NCI-H1417 (cell line): ENCODE results near the gene COL5A1.
A peak's percentile ranks its signal among the peaks of the same experiment; 100 is the strongest.

ENCODE experiments used
- DNase-seq, 3 experiments: peaks; one replicate each; lab custom pipeline; 2025; lab: John Stamatoyannopoulos, UW

The COL5A1 gene

DNA sequence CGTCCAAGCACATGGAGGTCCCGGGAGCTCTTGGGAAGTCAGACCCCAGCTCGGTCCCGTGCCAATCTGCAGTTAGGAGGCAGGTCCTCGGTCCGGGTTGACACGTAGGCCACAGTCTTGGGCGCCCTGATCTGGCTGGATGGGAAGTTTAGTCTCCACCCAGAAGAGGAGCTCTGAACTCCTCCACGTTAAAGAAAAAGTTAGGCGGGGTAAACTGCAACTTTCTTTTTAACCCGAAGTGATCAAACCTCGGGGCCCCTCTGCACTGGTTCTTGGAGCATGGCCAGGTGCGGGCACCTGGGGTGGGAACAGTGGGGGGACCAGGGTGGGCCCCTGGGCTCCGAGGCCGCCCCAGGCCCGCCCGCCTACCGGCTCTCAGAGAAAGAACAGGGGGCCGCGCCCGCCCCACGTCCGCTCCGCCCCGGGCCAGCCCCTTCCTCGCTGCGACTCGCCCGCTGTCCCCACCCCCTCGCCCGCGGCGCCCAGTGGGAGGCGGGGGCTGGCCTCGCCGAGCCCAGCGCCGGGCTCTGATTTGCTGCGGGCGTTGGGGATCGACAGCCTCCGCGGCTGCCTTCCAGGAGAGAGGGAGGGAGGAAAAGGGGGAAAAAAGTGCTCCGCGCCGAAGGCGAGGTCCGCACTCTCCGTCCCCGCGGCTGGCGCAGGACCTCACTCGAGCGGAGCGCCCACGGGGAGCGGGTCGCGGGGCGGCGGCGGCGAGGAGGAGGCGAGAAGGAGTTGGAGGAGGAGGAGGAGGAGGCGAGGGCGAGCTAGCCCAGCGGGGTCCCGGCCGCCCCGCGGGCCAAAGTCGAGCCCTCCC, at the start of gene COL5A1:
Gene COL5A1, plus strand, starts transcription at position 631 of the 817 bp plus-strand sequence. CDS start 385 bp downstream, outside the sequence.
- no peak for DNase-seq

DNA sequence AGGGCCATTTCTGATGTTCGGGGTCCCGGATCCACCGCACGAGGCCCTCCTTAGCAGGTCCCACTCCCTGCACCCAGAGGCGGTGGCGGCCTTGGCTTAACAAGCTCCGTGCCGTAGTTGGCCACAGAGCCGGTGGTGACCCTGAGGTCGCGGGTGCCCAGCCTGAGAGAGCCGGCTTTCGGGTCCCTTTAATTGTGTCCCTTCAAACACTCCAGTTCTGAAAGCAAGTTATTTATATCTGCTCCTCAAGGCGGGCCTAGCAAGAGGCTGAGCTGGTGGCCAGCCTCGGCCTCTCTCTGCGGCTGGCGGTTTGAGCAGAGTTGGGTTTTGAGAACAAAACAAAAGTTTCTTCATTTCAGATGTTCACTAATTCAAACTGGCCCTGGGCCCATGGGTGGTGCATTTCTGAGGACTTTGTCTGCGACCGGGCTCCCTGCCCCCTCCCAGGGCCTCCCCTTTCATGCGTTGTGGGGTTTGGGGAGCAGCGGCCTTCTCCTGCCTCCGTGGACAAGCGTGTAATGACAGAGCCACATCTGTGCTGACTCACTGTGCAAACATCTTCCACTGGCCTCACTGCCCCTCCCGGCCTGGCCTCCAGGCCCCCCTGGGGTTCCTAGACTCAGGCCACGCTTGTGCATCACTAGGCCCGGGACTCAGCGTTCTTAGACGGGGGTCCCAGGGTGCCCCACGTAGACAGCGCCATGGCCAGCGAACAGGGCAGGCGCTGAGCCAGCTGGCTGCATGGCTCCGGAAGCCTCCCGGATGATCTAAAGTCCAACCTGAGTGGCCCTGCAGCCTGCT, 49.4 kb upstream of the COL5A1 start:
- DNase-seq: no peak

DNA sequence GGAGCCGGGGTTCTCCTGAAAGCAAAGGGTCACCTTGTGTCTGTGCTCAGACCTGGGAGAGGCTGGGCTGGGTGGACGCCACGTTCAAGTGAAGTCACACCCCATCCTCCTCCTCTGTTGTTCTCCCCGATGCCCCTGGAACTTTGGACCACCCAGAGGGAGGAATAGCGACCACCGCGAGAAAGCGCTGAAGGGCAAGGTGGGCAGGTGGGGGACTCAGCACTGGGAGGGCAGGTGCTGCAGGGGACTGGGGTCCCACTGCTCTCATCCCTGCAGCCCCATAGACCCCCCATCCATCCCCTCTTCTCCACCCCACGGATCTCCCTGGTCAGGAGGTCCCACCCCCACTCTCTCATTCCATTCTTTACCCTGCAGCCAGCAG, 48.8 kb upstream of the COL5A1 start:
- DNase-seq: no peak

DNA sequence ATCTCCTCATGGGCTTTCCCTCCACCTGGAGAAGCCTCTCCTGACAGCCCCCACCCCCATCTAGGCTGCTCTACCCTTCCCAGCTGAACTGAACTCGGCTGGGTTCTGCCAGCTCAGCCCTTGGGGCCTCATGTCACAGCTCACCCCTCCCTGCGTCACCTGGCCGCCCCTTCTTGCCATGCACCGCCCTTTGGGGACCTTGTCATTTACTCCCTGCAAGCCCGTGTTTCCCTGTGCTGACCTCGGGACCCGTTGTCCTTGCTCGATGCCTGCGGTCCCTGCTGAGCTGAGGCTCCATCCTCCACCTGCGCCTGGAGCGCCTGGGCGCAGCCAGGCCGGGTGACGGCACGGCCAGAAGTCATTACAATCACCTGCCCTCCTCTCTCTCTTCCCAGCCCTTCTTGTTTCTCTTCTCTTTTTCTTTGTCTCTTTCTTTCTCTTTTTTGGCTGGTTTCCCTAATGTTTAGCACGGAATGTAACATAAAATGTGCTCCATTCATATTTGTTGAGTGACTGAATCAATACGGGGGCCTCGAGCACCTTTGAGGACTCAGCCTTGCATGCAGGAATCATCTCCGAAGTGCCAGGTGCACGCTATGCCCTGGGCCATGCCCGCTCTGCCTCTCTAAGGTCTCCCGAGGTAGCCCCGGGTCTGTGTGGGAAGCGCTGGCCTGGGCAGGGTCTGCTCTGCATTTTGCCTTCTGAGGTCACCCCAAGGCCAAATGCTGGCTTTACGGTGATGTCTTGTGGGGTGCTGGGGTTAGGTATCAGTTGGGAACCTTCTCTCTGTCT, 48.1 kb upstream of the COL5A1 start:
- no peak for DNase-seq

DNA sequence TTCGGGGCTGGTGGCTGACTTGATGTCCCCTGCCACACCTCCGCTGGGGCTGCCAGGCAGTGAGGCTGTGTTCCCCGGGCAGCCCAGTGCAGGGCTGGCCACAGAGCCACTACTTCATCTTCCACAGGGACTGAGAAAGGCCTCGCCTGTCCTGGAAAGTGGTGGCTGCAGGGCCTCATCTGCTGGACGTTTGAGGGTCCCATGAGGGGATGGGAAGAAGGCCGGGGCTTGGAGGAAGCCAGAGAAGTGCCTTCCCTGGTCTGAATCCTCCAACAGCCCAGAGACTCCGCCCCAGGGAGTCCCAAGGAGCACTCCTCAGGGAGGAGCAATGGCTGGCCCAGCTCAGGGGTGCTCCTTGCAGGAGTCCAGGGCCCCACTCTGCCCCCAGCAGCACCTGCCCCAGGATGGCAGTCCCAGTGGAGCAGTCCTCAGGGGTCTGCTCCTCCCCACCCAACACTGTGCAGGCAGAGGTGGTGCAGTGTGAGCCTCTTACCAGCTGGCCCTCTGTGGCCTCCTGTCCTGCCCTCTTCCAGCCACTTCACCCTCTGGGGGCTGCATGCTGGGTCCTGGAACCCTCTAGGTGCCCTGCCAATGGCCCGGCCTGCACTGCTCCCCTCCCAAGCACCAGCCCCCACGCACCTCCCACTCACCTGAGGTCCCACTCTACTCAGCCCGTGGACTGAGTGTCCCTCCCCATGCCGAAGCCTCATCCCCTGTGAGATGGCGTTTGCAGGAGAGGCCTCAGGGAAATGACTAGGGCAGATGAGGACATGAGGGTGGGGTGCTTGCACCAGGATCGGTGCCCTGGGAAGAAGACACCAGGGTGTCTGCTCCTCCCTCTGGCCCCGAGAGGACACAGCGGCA, 47.3 kb upstream of the COL5A1 start:
- DNase-seq: no peak

DNA sequence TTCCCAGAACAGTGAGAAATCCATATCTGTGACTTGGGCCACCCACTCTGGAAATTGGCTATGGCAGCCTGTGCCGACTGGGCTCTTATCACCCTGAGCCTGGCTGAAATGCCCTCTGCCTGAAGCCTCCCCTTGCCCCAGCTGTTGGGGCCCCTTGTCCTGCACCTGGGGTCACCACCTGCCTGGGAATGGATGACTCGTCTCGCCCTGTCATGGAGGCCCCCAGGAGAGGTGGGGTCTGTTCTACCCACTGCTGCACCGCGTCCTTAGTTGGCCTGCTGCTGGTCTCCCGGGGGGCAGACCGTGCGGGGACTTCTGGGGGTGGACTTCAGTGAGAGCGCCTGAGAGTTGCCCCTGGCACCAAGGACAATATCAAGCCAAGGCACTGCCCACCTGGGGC, 46.6 kb upstream of the COL5A1 start:
- DNase-seq: no peak

DNA sequence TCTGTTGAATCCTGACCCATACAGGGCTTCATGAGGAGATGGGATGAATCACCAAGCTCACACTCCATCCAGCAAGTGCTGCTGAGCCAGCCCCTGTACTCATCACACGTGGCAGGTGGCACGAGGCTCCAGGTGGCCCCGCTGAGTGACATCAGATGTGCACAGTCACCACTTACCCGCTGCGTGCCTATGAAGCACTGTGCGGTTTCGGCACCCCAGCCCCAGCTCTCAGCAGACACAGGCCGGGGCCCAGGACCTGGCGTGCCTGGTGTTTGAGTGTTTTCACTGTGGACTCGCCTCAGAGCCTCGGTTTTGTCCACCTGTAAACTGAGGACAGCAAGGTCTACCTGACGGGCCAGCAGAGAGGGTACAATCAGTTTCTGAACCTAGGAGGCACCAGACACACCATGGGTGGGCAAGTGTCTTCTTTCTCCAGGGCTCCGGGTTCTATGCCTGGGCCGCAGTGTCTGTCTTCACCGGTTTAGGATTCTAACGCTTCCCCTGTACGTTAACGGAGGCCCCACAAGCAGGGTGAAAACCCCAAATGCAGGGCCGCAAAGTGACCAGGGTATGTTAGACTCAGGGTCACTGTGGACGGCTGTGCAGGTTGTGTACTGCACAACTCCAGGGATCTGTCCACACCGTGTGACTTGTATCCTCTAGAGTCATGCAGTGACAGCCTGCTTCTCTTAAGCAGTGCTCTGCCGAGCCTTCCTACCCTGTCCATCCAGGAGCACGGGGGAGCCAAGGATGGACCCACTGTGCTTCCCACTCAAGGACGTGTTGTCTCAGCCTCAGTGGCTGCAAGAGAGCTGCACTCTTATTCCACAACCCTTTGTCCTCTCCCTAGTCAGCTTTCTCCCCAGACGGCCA, 44.3 kb upstream of the COL5A1 start:
- DNase-seq: no peak

DNA sequence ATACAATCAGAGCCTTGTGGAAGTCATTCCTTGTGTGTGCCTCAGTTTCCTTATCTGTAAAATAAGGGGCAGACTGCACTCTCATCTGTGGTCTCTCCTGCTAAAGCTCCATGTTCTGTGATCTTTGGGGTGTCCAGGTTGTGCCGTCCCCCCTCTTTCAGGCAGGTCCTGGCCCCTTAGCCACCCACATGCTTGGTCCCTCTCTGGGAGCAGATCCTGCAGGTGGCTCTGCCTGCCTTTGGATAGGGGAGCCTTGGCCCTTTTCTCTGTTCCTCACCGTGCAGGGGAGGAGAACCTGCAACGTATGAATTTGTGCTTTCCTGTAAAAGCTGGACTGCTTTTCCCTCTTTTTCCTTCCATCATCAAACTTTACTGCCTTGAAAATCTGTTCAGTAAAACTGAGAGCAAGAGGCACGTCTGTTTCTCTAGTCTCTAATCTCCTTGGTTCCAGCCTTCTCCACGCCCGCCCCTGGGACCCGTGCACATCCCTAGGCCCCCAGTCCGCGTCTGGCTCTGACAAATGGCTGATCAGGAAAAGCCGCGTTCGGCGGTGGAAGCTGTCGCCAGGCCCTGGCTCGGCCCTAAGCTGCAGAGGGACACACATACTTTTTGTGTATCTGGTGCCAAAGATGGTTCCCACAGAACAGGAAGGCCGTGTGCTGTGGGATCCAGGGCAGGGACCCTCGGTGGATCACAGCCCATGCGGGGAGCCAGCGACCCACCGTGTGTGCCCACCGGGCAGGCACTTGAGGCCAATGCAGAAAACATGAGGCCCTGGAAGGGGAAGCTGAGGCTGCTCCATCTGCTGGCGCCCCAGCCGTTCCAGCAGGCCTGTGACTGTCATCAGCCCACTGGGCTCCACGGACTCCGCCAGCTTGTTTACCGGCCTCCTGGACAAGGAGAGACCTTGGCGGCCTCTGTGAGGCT, 43.4 kb upstream of the COL5A1 start:
- peak in 1 of 3 experiments; percentile 24 for DNase-seq

DNA sequence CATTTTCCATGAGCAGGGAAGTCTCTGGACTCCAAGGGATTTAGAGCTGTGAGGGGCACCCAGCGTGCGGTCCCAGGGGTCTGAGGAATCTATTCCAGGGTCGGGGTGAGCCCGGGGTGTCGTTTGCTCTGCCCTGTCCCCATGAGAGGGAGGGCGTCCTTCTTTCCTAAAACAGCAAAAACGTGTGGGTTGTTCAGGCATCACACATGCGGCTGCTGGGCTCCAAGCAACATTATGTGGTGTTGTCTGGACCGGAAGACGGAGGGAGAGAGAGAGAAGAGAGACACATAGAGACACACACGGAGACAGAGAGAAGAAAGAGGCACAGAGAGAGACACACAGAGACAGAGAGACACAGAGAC, 42.7 kb upstream of the COL5A1 start:
- peak in 1 of 3 experiments; percentile 24 for DNase-seq

DNA sequence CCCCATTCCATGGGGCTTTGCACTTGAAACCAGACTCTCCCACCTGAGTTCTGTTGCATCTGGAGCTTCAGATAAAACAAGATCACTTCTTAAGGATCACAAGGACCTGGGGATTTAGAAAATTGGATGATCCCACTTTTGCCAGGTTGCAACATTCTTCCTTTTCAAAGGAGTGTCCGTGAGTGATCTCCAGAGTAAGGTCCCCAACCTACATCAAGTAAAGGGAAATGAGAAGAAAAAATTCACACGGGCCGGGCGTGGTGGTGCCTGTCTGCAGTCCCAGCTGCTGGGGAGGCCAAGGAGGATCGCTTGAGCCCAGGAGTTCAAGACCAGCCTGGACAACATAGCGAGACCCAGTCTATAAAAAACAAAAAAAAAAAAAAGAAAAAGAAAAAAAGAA, 41.2 kb upstream of the COL5A1 start:
- no peak for DNase-seq

DNA sequence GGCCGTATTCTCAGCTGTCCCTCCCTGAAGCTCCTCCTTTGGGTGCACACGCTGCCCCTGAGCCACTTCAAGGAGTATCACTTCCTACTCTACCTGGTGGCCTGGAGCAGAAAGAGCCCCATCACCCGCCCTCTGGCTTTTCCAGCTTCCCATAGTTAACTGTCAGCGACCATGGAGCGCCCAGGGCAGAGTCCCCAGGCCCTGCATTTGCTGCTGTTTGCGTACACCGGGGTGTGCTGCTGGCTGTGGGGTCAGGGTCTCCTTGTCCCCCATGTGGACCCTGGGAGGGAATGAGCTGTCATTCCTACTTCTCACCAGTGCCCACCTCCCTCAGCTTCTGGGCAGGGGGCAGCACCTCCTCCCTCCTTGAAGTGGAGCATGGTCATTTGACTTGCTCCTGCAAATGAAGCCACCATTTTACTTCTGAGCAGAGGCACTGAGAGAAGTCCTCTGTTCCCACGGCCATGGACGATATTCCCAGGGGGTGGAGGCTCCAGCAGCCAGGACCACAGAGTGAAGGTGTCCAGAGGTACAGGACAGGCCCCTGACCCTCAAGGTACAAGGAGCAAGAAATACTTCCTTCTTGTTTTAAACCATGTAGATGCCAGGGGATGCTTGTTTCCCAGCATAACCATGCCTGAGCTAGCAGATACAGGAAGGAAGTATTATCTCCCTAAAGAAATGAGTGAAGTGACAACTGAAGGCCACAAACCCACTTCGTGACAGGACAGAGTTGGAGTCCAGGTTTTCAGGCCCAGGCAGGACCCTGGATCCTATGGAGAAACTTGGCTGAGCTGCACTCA, 40.6 kb upstream of the COL5A1 start:
- DNase-seq: no peak

DNA sequence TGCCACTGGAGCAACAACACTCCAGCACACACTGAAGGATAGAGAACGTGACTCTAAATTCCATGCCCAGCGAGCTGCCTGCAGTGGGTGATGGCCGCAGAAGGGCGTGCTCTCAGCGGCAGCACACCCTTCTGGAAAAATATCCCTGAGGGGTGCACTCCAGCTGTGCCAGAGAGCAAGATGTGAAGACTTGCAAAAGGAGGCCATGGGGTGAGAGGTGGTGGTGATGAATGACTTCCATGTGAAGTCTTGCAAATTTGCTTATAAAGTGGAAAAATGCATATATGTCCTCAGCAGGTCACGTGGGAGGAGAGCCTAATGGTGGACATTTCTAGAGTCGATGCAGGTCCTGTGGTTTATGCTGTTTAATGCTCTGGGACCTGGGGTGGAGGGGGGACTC, 39.8 kb upstream of the COL5A1 start:
- DNase-seq: no peak

DNA sequence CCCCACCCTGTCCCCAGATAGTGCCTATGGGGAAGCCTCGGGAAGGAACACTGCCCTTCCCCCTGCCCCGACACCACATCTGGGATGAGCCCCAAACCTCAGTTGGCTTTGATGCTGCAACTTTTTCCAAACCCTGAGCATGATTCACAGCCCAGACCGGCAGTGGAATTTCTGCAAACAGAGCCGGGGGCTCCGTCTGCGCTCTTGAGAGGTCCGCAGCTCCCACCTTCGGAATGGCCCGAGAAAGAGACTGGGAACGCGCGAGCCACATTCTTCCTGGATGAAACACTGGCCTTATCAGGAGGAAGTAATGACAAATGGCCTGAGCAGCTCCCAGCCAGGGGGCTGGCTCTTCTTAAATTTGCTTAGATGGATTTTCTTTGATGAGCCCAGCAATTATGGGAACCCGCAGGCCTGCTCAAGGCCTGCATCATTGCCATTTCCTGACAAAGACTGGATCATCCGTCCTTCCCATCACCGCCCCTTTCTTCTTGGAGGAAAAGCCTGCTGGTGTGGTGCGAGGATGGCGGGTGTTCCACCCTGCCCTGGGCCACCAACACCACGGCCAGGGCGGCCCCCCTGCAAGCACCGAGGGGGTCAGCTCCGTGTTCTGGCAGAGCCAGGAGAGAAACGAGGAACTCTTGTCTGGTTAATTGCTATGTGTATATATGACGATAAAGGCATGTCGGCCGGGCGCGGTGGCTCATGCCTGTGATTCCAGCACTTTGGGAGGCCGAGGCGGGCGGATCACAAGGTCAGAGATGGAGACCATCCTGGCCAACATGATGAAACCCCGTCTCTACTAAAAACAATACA, 38.8 kb upstream of the COL5A1 start:
- DNase-seq: no peak

DNA sequence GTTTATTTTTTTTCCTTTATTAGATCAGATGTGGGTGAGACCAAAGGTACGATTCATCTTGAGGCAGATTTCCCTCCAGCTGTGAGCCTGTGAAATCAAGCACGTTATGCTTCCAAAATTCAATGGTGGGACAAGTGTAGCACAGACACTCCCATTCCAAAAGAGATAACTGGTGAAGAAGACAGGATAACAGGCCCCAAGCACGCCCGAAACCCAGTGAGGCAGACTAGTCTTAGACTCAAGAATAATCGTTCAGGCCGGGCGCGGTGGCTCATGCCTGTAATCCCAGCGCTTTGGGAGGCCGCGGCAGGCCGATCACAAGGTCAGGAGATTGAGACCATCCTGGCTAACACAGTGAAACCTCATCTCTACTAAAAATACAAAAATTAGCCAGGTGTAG, 36.8 kb upstream of the COL5A1 start:
- no peak for DNase-seq

DNA sequence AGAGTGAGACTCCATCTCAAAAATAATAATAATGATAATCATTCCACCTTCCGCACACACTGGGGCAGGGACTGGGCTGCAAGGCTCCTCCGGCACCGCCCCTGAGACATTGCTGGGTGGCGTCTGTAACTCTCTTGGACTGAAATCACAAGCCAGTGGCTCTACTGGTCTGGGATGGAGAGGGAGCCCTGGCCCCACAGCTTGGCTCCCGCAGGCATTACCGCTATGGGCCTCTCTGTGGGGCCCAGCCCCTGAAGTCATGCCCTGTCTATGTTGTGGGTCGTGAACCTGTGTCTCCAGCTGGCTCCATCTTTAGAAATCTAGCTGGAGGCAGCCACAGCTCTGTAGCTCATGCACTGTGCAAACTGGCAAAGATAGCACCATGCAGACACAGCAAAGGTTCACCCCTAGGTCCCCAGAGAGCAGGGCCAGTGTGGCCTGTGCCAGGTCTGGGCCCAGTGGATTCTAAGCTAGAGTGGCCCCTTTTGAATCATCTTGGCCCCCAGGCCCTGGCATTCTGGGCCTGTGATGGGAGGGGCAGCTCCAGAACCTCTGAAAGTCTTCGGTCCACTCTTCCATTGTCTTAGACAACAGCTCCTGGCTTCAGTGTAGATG, 36.1 kb upstream of the COL5A1 start:
- DNase-seq: no peak

DNA sequence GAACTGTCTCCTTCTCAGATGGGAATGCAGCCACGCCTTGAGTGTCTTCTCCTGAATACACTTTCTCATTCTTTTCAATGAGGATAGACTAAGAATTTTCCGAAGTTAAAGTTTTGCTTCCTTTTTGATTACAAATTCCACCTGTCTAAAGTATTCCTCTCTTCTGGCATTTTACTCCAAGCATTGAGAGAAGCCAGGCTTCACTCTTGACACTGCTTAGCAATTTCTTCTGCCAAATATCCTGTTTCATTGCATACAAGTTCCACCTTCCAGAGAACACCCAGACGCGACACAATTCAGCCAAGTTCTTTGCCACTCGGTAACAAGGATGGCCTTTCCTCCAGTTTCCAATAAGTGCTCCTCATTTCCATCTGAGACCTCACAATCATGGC, 35.6 kb upstream of the COL5A1 start:
- DNase-seq: no peak
